ENCODE measurements around the gene KCNK13. TPM values are rescaled to one million over a fixed set of nuclear protein-coding genes. Genes with fewer than 3 reads are reported as not detected.

KCNK13 gene
- polyA plus RNA-seq, 1 of the 3 experiments (the other 2 are of a cell fraction): not detected

- H3K9me2 ChIP-seq: no peaks in the 10 kb centered on the region
- no peaks in the 10 kb centered on the region for H3K9me3 ChIP-seq
- no peak overlapping the region for H2AFZ ChIP-seq (ENCODE audit: low read depth)
- POLR2A ChIA-PET: no interaction called here
- no peaks in the 10 kb centered on the region for H3K36me3 ChIP-seq (replicated peaks in 1 of 2; ENCODE audit: control insufficient read depth in 1 of 2, insufficient read depth in 2 of 2, low read length in 1 of 2)
- CTCF ChIA-PET: interaction anchor here (0.6 to 2.1 kb wide), 6 partner anchors 8 to 1020 kb away, joined by 3 to 13 read pairs (median 5); no protein-coding TSS in a partner anchor
- H3K4me3 ChIP-seq (ENCODE audit: low read depth in 2 of 2, low read length in 1 of 2): peak overlapping the region; percentile 19 to 33; a peak in 3 of 4 replicates
- no peaks in the 10 kb centered on the region for H3K79me2 ChIP-seq (ENCODE audit: insufficient read depth)
- no peak overlapping the region for H3K27ac ChIP-seq (ENCODE audit: low read depth in 2 of 2, low read length in 1 of 2)
- H3K4me1 ChIP-seq (ENCODE audit: control insufficient read depth in 1 of 2, insufficient read depth in 2 of 2, low read depth in 1 of 2, low read length in 1 of 2): peaks cover 0 to 16% of the 10 kb centered on the region in 2 experiments; a peak in 1 of 4 replicates
- H4K20me1 ChIP-seq (ENCODE audit: insufficient read depth): no peaks in the 10 kb centered on the region
- TF ChIP-seq CTCF (IDR thresholded peaks at IDR 0.05): no peak
- TF ChIP-seq NRF1 (IDR thresholded peaks at IDR 0.05; ENCODE audit: low read depth, low read length): no peak
- no peak for TF ChIP-seq USF2 (IDR thresholded peaks at IDR 0.05; ENCODE audit: borderline replicate concordance, low read depth, low read length)
- TF ChIP-seq EZH2phosphoT487 (IDR thresholded peaks at IDR 0.05; ENCODE audit: borderline replicate concordance, low read depth): peak; percentile 27; the same call in 1 of the 2 replicates
- H3K27me3 ChIP-seq (ENCODE audit: insufficient read depth): peaks cover 35% of the 10 kb centered on the region
- DNase-seq: peak; percentile 62
- H3K4me2 ChIP-seq: peak overlapping the region; percentile 67; the same call in 1 of the 2 replicates
- H3K9ac ChIP-seq: no peak overlapping the region
- 9% methylated on average over 13 of the region's 63 CpGs for WGBS (ENCODE audit: low lambda C conversion rate)
- peaks cover 2% of the 10 kb centered on the region for H3F3A ChIP-seq (replicated peaks; ENCODE audit: insufficient read depth)
Measured at GRCh38 chr14:90062127-90062794, 467 bp downstream of the KCNK13 start.

DNA sequence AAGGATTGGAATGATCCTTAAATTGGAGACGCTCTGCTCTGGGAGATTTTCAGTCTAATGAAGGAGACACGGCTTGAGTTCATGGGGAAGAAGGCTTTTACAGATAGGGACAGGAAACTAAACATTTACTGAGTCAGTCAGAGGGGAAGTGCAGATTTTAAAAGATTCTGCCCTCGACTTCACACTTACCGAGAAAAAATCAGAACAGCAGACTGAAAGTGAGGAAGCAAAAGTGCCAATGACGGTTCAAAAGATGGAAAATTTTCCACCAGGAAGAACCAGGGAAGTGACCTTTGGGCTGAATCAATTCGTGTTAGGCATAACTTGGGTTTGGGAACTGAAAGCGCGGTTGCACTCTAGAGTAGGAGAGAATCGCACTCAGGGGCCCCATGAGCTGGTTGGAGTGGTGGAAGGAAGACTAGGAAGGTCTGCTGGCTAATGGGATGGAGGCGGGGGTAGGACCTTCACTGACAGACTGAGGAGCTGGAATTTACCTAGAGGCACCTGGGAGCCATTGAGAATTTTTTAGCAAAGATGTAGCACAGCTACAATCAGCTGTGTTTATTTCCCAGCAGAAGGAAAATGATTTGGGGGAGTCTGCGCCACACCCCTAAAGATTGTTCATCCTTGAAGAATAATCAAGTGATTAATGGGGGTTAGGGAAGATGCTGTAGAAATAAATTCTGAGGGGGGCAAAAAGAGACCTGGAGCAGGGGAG is 1.2 kb downstream of the KCNK13 start:
- no peak for DNase-seq
- H3K9me3 ChIP-seq: no peaks in the 10 kb centered on the region
- no peaks in the 10 kb centered on the region for H3K36me3 ChIP-seq (replicated peaks in 1 of 2; ENCODE audit: control insufficient read depth in 1 of 2, insufficient read depth in 2 of 2, low read length in 1 of 2)
- POLR2A ChIA-PET: no interaction called here
- H3K4me1 ChIP-seq (ENCODE audit: control insufficient read depth in 1 of 2, insufficient read depth in 2 of 2, low read depth in 1 of 2, low read length in 1 of 2): peaks cover 0 to 16% of the 10 kb centered on the region in 2 experiments; a peak in 1 of 4 replicates
- peaks cover under 1% of the 10 kb centered on the region for H3F3A ChIP-seq (replicated peaks; ENCODE audit: insufficient read depth)
- H3K4me2 ChIP-seq: no peak overlapping the region
- no peak overlapping the region for H3K9ac ChIP-seq
- H2AFZ ChIP-seq (ENCODE audit: low read depth): no peak overlapping the region
- no peaks in the 10 kb centered on the region for H3K9me2 ChIP-seq
- H3K27ac ChIP-seq (ENCODE audit: low read depth in 2 of 2, low read length in 1 of 2): no peak overlapping the region
- no peaks in the 10 kb centered on the region for H3K79me2 ChIP-seq (ENCODE audit: insufficient read depth)
- H4K20me1 ChIP-seq (ENCODE audit: insufficient read depth): no peaks in the 10 kb centered on the region
- H3K4me3 ChIP-seq (ENCODE audit: low read depth in 2 of 2, low read length in 1 of 2): no peak overlapping the region
- 81% methylated on average over 11 of the region's 11 CpGs for WGBS (ENCODE audit: low lambda C conversion rate)
- H3K27me3 ChIP-seq (ENCODE audit: insufficient read depth): peaks cover 35% of the 10 kb centered on the region
- CTCF ChIA-PET: interaction anchor here (1.1 to 2.1 kb wide), 5 partner anchors 8 to 173 kb away, joined by 3 to 13 read pairs (median 6); no protein-coding TSS in a partner anchor
- TF ChIP-seq FOXM1 (IDR thresholded peaks at IDR 0.05; ENCODE audit: low read depth): no peak
- TF ChIP-seq POLR2AphosphoS5 (IDR thresholded peaks at IDR 0.05; ENCODE audit: low read depth, low read length): no peak
- TF ChIP-seq ELF1 (IDR thresholded peaks at IDR 0.05): no peak
- TF ChIP-seq TEAD4 (IDR thresholded peaks at IDR 0.05; ENCODE audit: borderline replicate concordance, insufficient read depth): no peak
- no peak for TF ChIP-seq TCF12 (IDR thresholded peaks at IDR 0.05)
- no peak for TF ChIP-seq GABPA (IDR thresholded peaks at IDR 0.05; ENCODE audit: low read depth)

All from SK-N-SH (cell line).